Coronary artery (tissue), 2 donors: Measurements from ENCODE around the gene AASDH.

Experiments used
- DNase-seq: peaks from one replicate; pipeline ENCODE4 v3.0.0-alpha.2; 2017; ENCODE audit warnings: low spot score
- H3K27ac ChIP-seq, 2 donors: fragments of 200-600 bp; sonication (generic); one replicate each; pipeline ENCODE4 v1.5.1; 2016 to 2019
- H3K4me3 ChIP-seq: fragments of 200-600 bp; sonication (generic); 2 replicates; pipeline ENCODE4 v1.5.1; 2016; ENCODE audit warnings: mild to moderate bottlenecking, moderate library complexity
- TF ChIP-seq, protein P1 (sequence below): fragments of 200-600 bp; sonication (generic); IDR thresholded peaks from one replicate; pipeline ENCODE4 v1.5.1; 2019; ENCODE audit warnings: antibody characterized with exemption

The AASDH gene

DNA sequence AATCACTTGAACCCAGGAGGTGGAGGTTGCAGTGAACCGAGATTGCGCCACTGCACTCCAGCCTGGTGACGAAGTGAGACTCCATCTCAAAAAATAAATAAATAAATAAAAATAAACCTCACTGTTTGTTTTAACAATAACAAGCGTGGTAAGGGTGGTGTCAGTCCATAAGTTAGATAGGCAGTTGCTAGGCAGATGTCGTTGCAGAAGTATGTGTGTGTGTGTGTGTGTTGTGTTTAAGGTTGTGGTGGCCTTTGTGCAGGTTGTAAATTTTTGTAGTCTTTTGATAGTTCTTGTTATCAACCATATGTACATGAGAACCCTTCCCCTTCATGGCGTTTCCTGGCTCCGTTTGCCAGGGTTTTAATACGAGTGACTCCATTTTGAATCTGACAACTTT, 4.0 kb upstream of the AASDH start:
- H3K4me3 ChIP-seq: no peak overlapping the region
- TF ChIP-seq, protein P1, sequence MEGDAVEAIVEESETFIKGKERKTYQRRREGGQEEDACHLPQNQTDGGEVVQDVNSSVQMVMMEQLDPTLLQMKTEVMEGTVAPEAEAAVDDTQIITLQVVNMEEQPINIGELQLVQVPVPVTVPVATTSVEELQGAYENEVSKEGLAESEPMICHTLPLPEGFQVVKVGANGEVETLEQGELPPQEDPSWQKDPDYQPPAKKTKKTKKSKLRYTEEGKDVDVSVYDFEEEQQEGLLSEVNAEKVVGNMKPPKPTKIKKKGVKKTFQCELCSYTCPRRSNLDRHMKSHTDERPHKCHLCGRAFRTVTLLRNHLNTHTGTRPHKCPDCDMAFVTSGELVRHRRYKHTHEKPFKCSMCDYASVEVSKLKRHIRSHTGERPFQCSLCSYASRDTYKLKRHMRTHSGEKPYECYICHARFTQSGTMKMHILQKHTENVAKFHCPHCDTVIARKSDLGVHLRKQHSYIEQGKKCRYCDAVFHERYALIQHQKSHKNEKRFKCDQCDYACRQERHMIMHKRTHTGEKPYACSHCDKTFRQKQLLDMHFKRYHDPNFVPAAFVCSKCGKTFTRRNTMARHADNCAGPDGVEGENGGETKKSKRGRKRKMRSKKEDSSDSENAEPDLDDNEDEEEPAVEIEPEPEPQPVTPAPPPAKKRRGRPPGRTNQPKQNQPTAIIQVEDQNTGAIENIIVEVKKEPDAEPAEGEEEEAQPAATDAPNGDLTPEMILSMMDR: no peak
- DNase-seq: no peak
- no peak overlapping the region for H3K27ac ChIP-seq

DNA sequence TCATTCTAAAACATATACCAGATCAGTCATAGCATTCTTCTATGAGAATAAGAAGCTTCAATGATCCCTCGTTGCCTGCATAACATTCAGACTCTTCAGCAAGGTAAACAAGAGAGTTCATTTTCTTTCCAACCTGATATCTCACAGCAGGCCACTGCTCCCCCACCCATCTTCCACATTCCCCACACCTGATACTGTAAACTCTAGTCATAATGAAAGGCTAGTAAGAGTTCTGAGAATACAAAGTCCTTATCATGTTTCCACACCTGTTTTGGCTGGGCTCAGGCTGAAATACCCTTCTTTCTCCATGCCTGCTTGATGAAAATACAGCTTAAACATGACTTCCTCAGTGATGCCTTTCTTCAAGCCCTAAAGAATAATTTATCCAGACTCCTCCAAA, 2.3 kb upstream of the AASDH start:
- TF ChIP-seq, protein P1: no peak

DNA sequence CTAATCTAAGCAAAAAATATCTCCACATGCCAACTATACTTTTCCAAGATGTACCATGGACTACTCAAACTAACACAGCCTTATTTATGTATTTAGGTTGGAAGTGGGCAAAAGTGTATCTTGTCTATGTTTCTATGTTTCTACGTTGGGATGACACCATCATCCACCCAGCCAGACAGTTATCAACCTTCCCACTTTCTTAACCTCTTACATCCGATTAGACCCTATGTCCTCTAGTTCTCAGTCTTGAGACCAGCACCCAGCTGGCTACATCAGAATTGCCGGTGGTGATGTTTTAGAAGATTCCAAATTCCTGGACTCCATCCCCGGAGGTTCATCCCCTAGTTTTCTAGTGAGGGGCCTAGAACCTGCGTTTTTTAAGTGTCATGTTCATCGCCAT, 1.0 kb upstream of the AASDH start:
- peak overlapping the region; percentile 83 for H3K4me3 ChIP-seq
- TF ChIP-seq, protein P1: no peak
- DNase-seq: no peak
- peak overlapping the region; percentile 95 to 96 for H3K27ac ChIP-seq

More for the DNA sequence above, 2.3 kb upstream of the AASDH start:
- no peak for DNase-seq
- Histone ChIP-seq H3K27ac (no peak overlapping the region), H3K4me3 (no peak overlapping the region)

DNA sequence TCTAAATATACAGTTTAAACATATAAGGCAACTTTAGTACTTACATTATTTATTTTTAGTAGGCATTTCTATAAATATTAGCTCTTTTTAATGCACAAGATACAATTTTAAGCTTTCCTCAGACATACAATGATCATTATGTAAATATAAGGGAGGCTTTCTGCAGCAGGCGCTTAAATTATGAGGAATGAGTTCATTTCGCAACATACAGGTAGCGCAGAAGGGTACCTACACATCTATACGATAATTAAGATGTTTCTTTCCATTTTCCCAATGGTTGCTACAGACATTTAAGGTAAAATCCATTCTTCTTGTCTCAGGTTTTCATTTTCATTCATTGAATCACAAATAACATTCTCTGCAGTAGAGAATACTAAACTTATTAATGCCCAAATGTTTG, 1.2 kb downstream of the AASDH start:
- TF ChIP-seq, protein P1: no peak

DNA sequence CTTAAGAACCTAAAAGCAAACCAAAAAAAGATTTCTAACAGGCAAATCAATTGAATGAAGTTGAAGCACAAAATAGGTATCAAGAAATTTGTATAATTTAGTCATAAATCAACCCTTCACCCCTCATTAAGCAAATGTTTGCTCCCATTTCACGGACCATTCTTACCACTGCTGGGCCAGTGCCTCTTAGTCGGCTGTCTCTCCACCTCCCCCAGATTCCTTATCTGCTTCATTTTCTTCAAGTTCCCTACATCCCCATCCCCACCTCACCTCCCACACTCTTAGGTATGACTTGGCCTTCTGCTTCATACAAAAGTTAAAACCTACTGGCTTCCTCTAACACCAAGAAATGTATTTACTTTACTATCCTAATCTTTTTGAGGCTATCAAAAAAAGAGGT, 11.8 kb downstream of the AASDH start:
- no peak overlapping the region for H3K4me3 ChIP-seq
- no peak overlapping the region for H3K27ac ChIP-seq
- TF ChIP-seq, protein P1: no peak
- no peak for DNase-seq

More for the DNA sequence above, 1.2 kb downstream of the AASDH start:
- DNase-seq: no peak
- H3K27ac ChIP-seq: no peak overlapping the region
- H3K4me3 ChIP-seq: peak overlapping the region; percentile 32

DNA sequence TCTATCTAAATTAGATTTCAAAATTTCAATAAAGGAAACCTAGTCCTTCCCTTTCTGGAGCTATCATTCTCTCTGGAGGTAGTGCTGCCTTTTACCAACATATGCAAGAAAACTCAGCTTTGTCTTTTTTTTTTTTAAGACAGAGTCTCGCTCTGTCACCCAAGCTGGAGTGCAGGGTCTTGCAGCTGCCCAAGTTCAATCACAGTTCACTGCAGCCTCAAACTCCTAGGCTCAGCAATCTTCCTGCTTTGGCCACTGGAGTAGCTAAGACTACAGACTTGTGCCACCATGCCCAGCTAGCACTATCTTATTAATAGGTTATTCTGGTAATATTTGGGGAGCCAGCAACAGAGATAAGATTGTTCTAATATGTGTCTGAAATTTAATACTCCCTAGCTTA, 12.3 kb downstream of the AASDH start:
- DNase-seq: no peak
- H3K27ac ChIP-seq: no peak overlapping the region
- TF ChIP-seq, protein P1: no peak
- no peak overlapping the region for H3K4me3 ChIP-seq

DNA sequence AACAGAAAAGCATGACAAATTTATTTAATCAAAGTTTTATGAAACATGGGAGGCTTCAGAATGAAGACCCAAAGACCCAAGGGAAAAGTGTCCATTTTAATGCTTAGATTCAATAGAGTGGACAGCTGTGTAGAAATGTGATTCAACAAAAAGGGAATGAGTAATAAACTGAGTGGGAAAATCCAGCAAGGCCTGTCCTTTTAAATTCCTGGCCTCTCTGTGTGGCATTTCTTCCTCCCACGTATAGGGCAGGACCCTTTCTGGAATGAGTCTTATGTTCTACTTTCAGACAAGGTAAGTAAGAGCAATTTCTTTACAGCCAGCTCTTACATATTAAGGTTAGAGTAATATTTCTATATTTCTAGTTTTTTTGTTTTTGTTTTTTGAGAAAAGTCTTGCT, 14.5 kb downstream of the AASDH start:
- TF ChIP-seq, protein P1: no peak
- Histone ChIP-seq H3K27ac (no peak overlapping the region), H3K4me3 (no peak overlapping the region)
- DNase-seq: no peak
